ENCODE results near the gene PLA2G2F. TPM values are rescaled to one million over a fixed set of nuclear protein-coding genes. Genes with fewer than 3 reads are reported as not detected.

Gene PLA2G2F
- total and polyA plus RNA-seq, 2 of the 8 experiments (the other 6 are each of a cell fraction or from before 2014, with no cell fraction given): not detected

DNA sequence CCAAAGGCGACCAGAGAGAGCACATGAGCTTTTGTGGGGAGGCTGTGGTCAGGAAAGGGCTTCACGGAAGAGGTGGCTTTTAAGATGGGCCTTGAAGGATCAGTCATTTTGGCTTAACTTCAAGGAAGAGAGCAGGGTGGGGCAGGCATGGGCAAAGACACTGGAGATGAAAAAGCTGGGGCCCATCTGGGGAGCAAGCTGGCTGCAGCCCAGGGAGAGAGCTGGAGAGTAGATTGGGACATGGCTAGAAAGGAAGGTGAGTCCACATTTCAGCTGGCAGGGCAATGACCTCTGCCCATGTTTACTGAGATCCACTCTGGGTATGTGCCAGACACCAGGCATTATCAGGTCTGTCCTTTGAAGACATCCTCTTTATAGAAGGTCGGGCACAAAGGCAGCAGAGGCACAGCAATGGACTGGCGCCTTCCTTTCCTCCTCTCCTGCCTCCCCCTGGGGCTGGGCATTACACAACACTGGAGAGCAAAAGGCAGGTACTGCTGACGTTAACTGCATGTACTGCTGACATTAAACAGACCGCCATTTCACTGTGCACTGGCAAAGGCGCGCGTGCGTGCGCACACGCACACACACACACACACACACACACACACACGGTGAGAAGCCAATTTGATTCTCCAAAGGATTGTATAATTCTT lies 44.6 kb downstream of the PLA2G2F start:
- WGBS, 2 experiments (ENCODE audit: extremely low coverage in 1 of 2, insufficient coverage in 1 of 2, insufficient read length in 1 of 2, insufficient replicate concordance in 2 of 2, low coverage in 1 of 2, low lambda C conversion rate in 2 of 2, missing lambda C conversion rate in 1 of 2): 90% methylated on average over 12 of the region's 13 CpGs; no CpG with 5 or more reads in 1 of the 2 experiments
- Histone ChIP-seq H2AFZ (ENCODE audit: low read length) (no peak overlapping the region), H3K36me3 (ENCODE audit: control insufficient read depth in 2 of 4, insufficient read depth in 4 of 4, low read length in 3 of 4) (no peaks in the 10 kb centered on the region)
- TF ChIP-seq KDM5A (IDR thresholded peaks at IDR 0.05; ENCODE audit: low read length) (no peak), RNF2 (IDR thresholded peaks at IDR 0.05; ENCODE audit: borderline replicate concordance, low read depth, low read length, missing control alignments, poor library complexity, severe bottlenecking) (no peak), TBP (IDR thresholded peaks at IDR 0.05; ENCODE audit: low read depth, low read length) (no peak), PHF8 (conservative IDR thresholded peaks at IDR 0.05; ENCODE audit: low read depth, low read length) (no peak), HDAC2 (IDR thresholded peaks at IDR 0.05; ENCODE audit: borderline replicate concordance in 1 of 2, low read depth in 2 of 2, low read length in 2 of 2) (no peak), CTBP2 (IDR thresholded peaks at IDR 0.05; ENCODE audit: borderline replicate concordance, insufficient read depth, insufficient read length, low read length) (no peak), SIN3A (conservative IDR thresholded peaks at IDR 0.05 in 1 of 2, IDR thresholded peaks at IDR 0.05 in 1 of 2; ENCODE audit: low read depth in 1 of 2, low read length in 2 of 2) (no peak)
- TF ChIP-seq, protein P1, sequence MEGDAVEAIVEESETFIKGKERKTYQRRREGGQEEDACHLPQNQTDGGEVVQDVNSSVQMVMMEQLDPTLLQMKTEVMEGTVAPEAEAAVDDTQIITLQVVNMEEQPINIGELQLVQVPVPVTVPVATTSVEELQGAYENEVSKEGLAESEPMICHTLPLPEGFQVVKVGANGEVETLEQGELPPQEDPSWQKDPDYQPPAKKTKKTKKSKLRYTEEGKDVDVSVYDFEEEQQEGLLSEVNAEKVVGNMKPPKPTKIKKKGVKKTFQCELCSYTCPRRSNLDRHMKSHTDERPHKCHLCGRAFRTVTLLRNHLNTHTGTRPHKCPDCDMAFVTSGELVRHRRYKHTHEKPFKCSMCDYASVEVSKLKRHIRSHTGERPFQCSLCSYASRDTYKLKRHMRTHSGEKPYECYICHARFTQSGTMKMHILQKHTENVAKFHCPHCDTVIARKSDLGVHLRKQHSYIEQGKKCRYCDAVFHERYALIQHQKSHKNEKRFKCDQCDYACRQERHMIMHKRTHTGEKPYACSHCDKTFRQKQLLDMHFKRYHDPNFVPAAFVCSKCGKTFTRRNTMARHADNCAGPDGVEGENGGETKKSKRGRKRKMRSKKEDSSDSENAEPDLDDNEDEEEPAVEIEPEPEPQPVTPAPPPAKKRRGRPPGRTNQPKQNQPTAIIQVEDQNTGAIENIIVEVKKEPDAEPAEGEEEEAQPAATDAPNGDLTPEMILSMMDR (IDR thresholded peaks at IDR 0.05; ENCODE audit: control extremely low read depth in 1 of 3, insufficient read depth in 1 of 3, low read depth in 1 of 3, low read length in 3 of 3): no peak

More for the DNA sequence above, 44.6 kb downstream of the PLA2G2F start:
- ChIA-PET CTCF (ENCODE audit: partially characterized antibody) (interaction anchor here (0.7 to 8.3 kb wide), 5 partner anchors 10 to 303 kb away, joined by 3 to 90 read pairs (median 4); no protein-coding TSS in a partner anchor), POLR2A (ENCODE audit: partially characterized antibody) (interaction anchor here (1.2 kb wide), 1 partner anchor 11 kb away, joined by 3 read pairs; no protein-coding TSS in a partner anchor)
- 0 out of 2 replicates have a peak, but pooled peaks cover 3% of the 10 kb centered on the region for H3K79me1 ChIP-seq (ENCODE audit: low read depth, low read length)
- H3K9me3 ChIP-seq (ENCODE audit: insufficient read depth in 2 of 2, low read depth in 1 of 2, low read length in 1 of 2): peaks cover 0 to 4% of the 10 kb centered on the region in 2 experiments; a peak in 1 of 4 replicates
- H3K23ac ChIP-seq (ENCODE audit: insufficient read length): no peak overlapping the region
- H3K9ac ChIP-seq (replicated peaks in 1 of 4; ENCODE audit: extremely low read depth in 1 of 4, low read depth in 3 of 4, low read length in 3 of 4): no peak overlapping the region
- H2BK12ac ChIP-seq (ENCODE audit: low read depth, low read length): no peak overlapping the region
- no peak overlapping the region for H4K91ac ChIP-seq (replicated peaks; ENCODE audit: insufficient read length, low read length)
- no peak overlapping the region for H2BK20ac ChIP-seq (ENCODE audit: low read length)
- H3K4me1 ChIP-seq (replicated peaks in 1 of 4; ENCODE audit: control insufficient read depth in 3 of 4, insufficient read depth in 4 of 4, low read length in 3 of 4): peaks cover 6 to 10% (median 8%) of the 10 kb centered on the region in 4 experiments; a peak in 4 of 7 replicates
- no peak for DNase-seq (ENCODE audit: low read depth in 1 of 2, low spot score in 2 of 2)
- H3K4me2 ChIP-seq (ENCODE audit: insufficient read depth in 1 of 2, low read depth in 2 of 2, low read length in 2 of 2): no peak overlapping the region
- H4K5ac ChIP-seq (ENCODE audit: insufficient read length, low read depth, low read length): no peak overlapping the region
- no peak overlapping the region for H2BK15ac ChIP-seq (ENCODE audit: low read length)
- no peak overlapping the region for H3K27ac ChIP-seq (ENCODE audit: low read depth, low read length)
- no peak overlapping the region for H4K8ac ChIP-seq (ENCODE audit: extremely low read depth, insufficient read depth, low read length)
- peaks cover 4% of the 10 kb centered on the region; the same call in 1 of the 2 replicates for H3K23me2 ChIP-seq (ENCODE audit: low read depth, low read length)
- FAIRE-seq: no peak
- H3K56ac ChIP-seq (replicated peaks; ENCODE audit: insufficient read length, low read depth, low read length): no peak overlapping the region
- no peak overlapping the region for H3K18ac ChIP-seq (ENCODE audit: extremely low read depth, low read length)
- H3K4ac ChIP-seq (replicated peaks; ENCODE audit: insufficient read length, low read depth, low read length): no peak overlapping the region
- no peak overlapping the region for H2BK5ac ChIP-seq (ENCODE audit: low read depth, low read length)
- peaks cover 0 to 14% (median 12%) of the 10 kb centered on the region in 4 experiments; a peak in 5 of 7 replicates for H3K27me3 ChIP-seq (replicated peaks in 1 of 4; ENCODE audit: control insufficient read depth in 3 of 4, extremely low read depth in 1 of 4, insufficient read depth in 3 of 4, low read length in 3 of 4)
- no peak overlapping the region for H3K14ac ChIP-seq (ENCODE audit: insufficient read length)
- H2BK120ac ChIP-seq (replicated peaks; ENCODE audit: low read depth, low read length): no peak overlapping the region
- H3K79me2 ChIP-seq (ENCODE audit: control insufficient read depth in 1 of 2, insufficient read depth in 2 of 2, low read length in 2 of 2): no peaks in the 10 kb centered on the region; a peak in 1 of 4 replicates
- no peak overlapping the region for H3K4me3 ChIP-seq (ENCODE audit: extremely low read depth in 1 of 4, insufficient read depth in 2 of 4, low read depth in 3 of 4, low read length in 4 of 4)
- H2AK5ac ChIP-seq (ENCODE audit: low read depth, low read length): no peak overlapping the region
- no peaks in the 10 kb centered on the region for H4K20me1 ChIP-seq (replicated peaks in 1 of 2; ENCODE audit: control insufficient read depth in 1 of 2, insufficient read depth in 2 of 2, low read length in 2 of 2)
